Neutrophil (primary cell): ENCODE measurements around the gene GHRHR.

ENCODE experiments used
- H3K27ac ChIP-seq: fragments of 200-600 bp; sonication (generic); 2 replicates; pipeline ENCODE4 v1.5.1; 2016; ENCODE audit warnings: mild to moderate bottlenecking, moderate library complexity
- H3K27me3 ChIP-seq: fragments of 200-600 bp; sonication (generic); 2 replicates; pipeline ENCODE4 v1.6.0; 2016; ENCODE audit warnings: mild to moderate bottlenecking
- H3K36me3 ChIP-seq: fragments of 200-600 bp; sonication (generic); 2 replicates; pipeline ENCODE4 v1.5.1; 2017
- H3K4me1 ChIP-seq, 2 experiments: fragments of 200-600 bp in 1 of 2; sonication (generic) in 1 of 2; 1 replicate in 1 of 2; 2 replicates in 1 of 2; pipeline versions ENCODE4 v1.5.1 to v1.6.1; 2013 to 2016; ENCODE audit warnings: low read depth in 1 of 2, low read length in 1 of 2, mild to moderate bottlenecking in 1 of 2, moderate library complexity in 1 of 2; ENCODE audit not compliant: control insufficient read depth in 1 of 2, insufficient read depth in 1 of 2
- H3K4me3 ChIP-seq, 2 experiments: fragments of 200-600 bp in 1 of 2; sonication (generic) in 1 of 2; 1 replicate in 1 of 2; 2 replicates in 1 of 2; pipeline ENCODE4 v1.5.1; 2013 to 2016; ENCODE audit warnings: low read depth in 1 of 2, low read length in 1 of 2, mild to moderate bottlenecking in 1 of 2, moderate library complexity in 1 of 2
- H3K9me3 ChIP-seq: fragments of 200-600 bp; sonication (generic); 2 replicates; pipeline ENCODE4 v1.5.1; 2016
- CTCF ChIP-seq: fragments of 200-600 bp; sonication (generic); IDR thresholded peaks from 2 replicates; pipeline ENCODE4 v1.5.1; 2016; ENCODE audit warnings: antibody characterized with exemption

GHRHR gene

GRCh38 chr7:30997316-30997715 is 33.6 kb downstream of the GHRHR start:
- Histone ChIP-seq H3K4me1 (peaks cover 2 to 6% of the 10 kb centered on the region in 2 experiments), H3K9me3 (no peaks in the 10 kb centered on the region), H3K27ac (no peak overlapping the region), H3K4me3 (no peak overlapping the region), H3K36me3 (no peaks in the 10 kb centered on the region), H3K27me3 (no peaks in the 10 kb centered on the region)
- no peak for TF ChIP-seq CTCF

GRCh38 chr7:30998180-30998579 is 34.4 kb downstream of the GHRHR start:
- H3K36me3 ChIP-seq: no peaks in the 10 kb centered on the region
- no peak for TF ChIP-seq CTCF

GRCh38 chr7:31000161-31000693 is 36.5 kb downstream of the GHRHR start:
- H3K27me3 ChIP-seq: no peaks in the 10 kb centered on the region
- peaks cover 2 to 6% of the 10 kb centered on the region in 2 experiments for H3K4me1 ChIP-seq
- no peaks in the 10 kb centered on the region for H3K9me3 ChIP-seq
- H3K4me3 ChIP-seq: no peak overlapping the region
- no peak overlapping the region for H3K27ac ChIP-seq
- H3K36me3 ChIP-seq: no peaks in the 10 kb centered on the region
- no peak for TF ChIP-seq CTCF

More at GRCh38 chr7:30998180-30998579, 34.4 kb downstream of the GHRHR start:
- no peaks in the 10 kb centered on the region for H3K27me3 ChIP-seq
- no peaks in the 10 kb centered on the region for H3K9me3 ChIP-seq
- no peak overlapping the region for H3K4me3 ChIP-seq
- peaks cover 2 to 6% of the 10 kb centered on the region in 2 experiments for H3K4me1 ChIP-seq
- no peak overlapping the region for H3K27ac ChIP-seq

GRCh38 chr7:31000779-31001178 is 37.0 kb downstream of the GHRHR start:
- Histone ChIP-seq H3K36me3 (no peaks in the 10 kb centered on the region), H3K27ac (no peak overlapping the region), H3K4me3 (no peak overlapping the region), H3K9me3 (no peaks in the 10 kb centered on the region), H3K27me3 (no peaks in the 10 kb centered on the region), H3K4me1 (peaks cover 2 to 6% of the 10 kb centered on the region in 2 experiments)
- no peak for TF ChIP-seq CTCF

- no peak for TF ChIP-seq CTCF
- no peaks in the 10 kb centered on the region for H3K9me3 ChIP-seq
- H3K27ac ChIP-seq: no peak overlapping the region
- peaks cover under 1% of the 10 kb centered on the region for H3K27me3 ChIP-seq
- no peaks in the 10 kb centered on the region for H3K36me3 ChIP-seq
- H3K4me1 ChIP-seq: peaks cover 2 to 6% of the 10 kb centered on the region in 2 experiments
- H3K4me3 ChIP-seq: no peak overlapping the region
Measured at GRCh38 chr7:31002256-31002655, 38.5 kb downstream of the GHRHR start.

- Histone ChIP-seq H3K9me3 (no peaks in the 10 kb centered on the region), H3K4me1 (peaks cover 2 to 6% of the 10 kb centered on the region in 2 experiments), H3K27me3 (peaks cover 9% of the 10 kb centered on the region), H3K27ac (no peak overlapping the region), H3K36me3 (no peaks in the 10 kb centered on the region), H3K4me3 (no peak overlapping the region)
- no peak for TF ChIP-seq CTCF
Measured at GRCh38 chr7:31003097-31003496, 39.3 kb downstream of the GHRHR start.
